Prostate gland (tissue), 2 donors: Measurements from ENCODE around the gene GSTA4. TPM values are rescaled to one million over a fixed set of nuclear protein-coding genes. Genes with fewer than 3 reads are reported as not detected.
"Not testable (repeated sequence)": the region's sequence is repeated elsewhere in the genome, so short reads cannot be mapped to it uniquely, and the experiment has no call there.

ENCODE experiments used
- DNase-seq: peaks from one replicate; pipeline ENCODE4 v3.0.0-alpha.2; 2019; ENCODE audit warnings: low spot score
- H3K27ac ChIP-seq, 2 donors: fragments of 200-600 bp; sonication (generic); 2 replicates each; pipeline ENCODE4 v1.5.1; 2017 to 2019
- H3K27me3 ChIP-seq: fragments of 200-600 bp; sonication (generic); replicated peaks from 2 replicates; pipeline ENCODE4 v1.5.1; 2019; ENCODE audit not compliant: insufficient read depth
- H3K36me3 ChIP-seq, 2 donors: fragments of 200-600 bp; sonication (generic); 1 replicate in 1 of 2; 2 replicates in 1 of 2; pipeline versions ENCODE4 v1.5.1 to v1.8.1; 2017 to 2019
- H3K4me1 ChIP-seq: fragments of 200-600 bp; sonication (generic); replicated peaks from 2 replicates; pipeline ENCODE4 v1.5.1; 2019
- H3K4me3 ChIP-seq, 2 donors: fragments of 200-600 bp; sonication (generic); 2 replicates each; pipeline ENCODE4 v1.5.1; 2017 to 2019
- H3K9me3 ChIP-seq: fragments of 200-600 bp; sonication (generic); 2 replicates; pipeline ENCODE4 v1.5.1; 2017
- CTCF ChIP-seq, 4 experiments: fragments of 200-600 bp in 2 of 4; fragments of 450-650 bp in 2 of 4; sonication (generic) in 2 of 4; IDR thresholded peaks; 1 replicate in 3 of 4; 2 replicates in 1 of 4; pipeline ENCODE4 v1.5.1; 2016 to 2019; ENCODE audit warnings: antibody characterized with exemption in 4 of 4, mild to moderate bottlenecking in 2 of 4, moderate library complexity in 2 of 4
- POLR2A ChIP-seq: fragments of 450-650 bp; IDR thresholded peaks from one replicate; pipeline ENCODE4 v1.6.1; 2016; ENCODE audit warnings: antibody characterized with exemption, mild to moderate bottlenecking
- POLR2AphosphoS5 ChIP-seq: sonication (generic); formaldehyde crosslinking; IDR thresholded peaks from one replicate; pipeline ENCODE4 v1.6.1; 2017; ENCODE audit warnings: antibody characterized with exemption
- WGBS: methylation state at CpG from one replicate; pipeline ENCODE4 v1.1.5; 2018; 5-methylcytosine and 5-hydroxymethylcytosine counted together
- intact Hi-C: fragments of 100-400 bp; cut with DNase I; formaldehyde crosslinking; loops from one replicate; pipeline ENCODE4 v1.14.2; 2022
- total RNA-seq, 2 donors: library from RNA; depleted of rRNA; stranded (reverse); fragments of >200 nt; gene quantifications; one replicate each; pipeline ENCODE4 v1.1.0, GENCODE V29; 2016

The GSTA4 gene
- total RNA-seq, 2 donors from 2014 or later: 62.2 to 96.7 TPM

DNA sequence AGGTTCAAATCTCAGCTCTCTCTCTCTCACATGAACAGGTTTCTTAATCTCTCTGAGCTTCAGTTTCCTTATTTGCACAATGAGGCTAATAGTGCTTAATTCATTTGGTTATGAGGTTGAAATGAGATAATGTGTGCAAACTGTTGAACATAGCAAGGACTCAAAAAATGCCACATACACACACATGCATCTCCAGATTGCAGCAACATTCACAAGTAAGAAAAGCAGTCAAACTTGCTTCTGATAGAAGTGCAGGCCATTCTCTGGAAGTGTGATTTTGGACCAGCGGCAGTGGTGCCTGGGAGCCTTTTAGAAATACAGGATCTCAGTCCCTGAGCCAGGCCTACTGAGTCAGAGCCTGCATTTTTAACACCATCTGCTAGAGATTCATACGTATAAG is 25.7 kb downstream of the GSTA4 start:
- no peak overlapping the region for H3K27ac ChIP-seq
- no peaks in the 10 kb centered on the region for H3K27me3 ChIP-seq
- H3K4me3 ChIP-seq: no peak overlapping the region
- DNase-seq: no peak
- no peaks in the 10 kb centered on the region for H3K9me3 ChIP-seq
- H3K36me3 ChIP-seq: no peaks in the 10 kb centered on the region
- no peak for TF ChIP-seq POLR2AphosphoS5
- TF ChIP-seq POLR2A: no peak
- no peak for TF ChIP-seq CTCF (IDR thresholded peaks at IDR 0.05)
- no peaks in the 10 kb centered on the region for H3K4me1 ChIP-seq
- intact Hi-C loops: no loop called here
- 91% methylated on average over 2 of the region's 2 CpGs for WGBS

DNA sequence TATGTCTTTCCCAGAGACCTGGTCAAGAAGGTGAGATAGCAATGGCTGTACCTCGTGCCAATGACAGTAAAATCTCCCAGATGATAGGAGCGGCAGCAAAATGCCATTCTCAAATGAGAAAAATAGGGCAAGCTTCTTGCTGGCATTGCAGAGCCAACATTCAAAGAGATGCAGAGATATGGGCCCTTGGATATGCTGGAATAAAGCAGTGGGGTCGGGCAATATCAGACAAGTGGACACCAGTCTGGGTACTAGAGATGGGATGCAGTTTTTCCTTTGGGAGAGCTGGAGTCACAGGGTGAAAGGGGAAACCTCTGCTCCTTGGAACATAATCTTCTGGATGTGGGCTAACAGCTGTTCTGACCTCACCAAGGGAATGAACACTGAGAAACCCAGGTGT is 29.0 kb downstream of the GSTA4 start:
- TF ChIP-seq POLR2A (no peak), POLR2AphosphoS5 (no peak), CTCF (IDR thresholded peaks at IDR 0.05) (no peak)

GRCh38 chr6:52965380-52965779 is 29.7 kb downstream of the GSTA4 start:
- intact Hi-C loops: no loop called here
- no peak overlapping the region for H3K27ac ChIP-seq
- no peaks in the 10 kb centered on the region for H3K4me1 ChIP-seq
- H3K27me3 ChIP-seq: no peaks in the 10 kb centered on the region
- TF ChIP-seq POLR2AphosphoS5 (no peak), CTCF (IDR thresholded peaks at IDR 0.05) (no peak), POLR2A (no peak)
- no peak for DNase-seq
- no peak overlapping the region for H3K4me3 ChIP-seq
- WGBS: 87% methylated on average over 4 of the region's 4 CpGs
- H3K9me3 ChIP-seq: no peaks in the 10 kb centered on the region
- H3K36me3 ChIP-seq: no peaks in the 10 kb centered on the region

More for the DNA sequence above, 29.0 kb downstream of the GSTA4 start:
- Histone ChIP-seq H3K36me3 (no peaks in the 10 kb centered on the region), H3K9me3 (no peaks in the 10 kb centered on the region), H3K4me1 (no peaks in the 10 kb centered on the region), H3K27ac (no peak overlapping the region), H3K4me3 (no peak overlapping the region), H3K27me3 (no peaks in the 10 kb centered on the region)
- WGBS: 88% methylated on average over 3 of the region's 3 CpGs
- intact Hi-C loops: no loop called here
- no peak for DNase-seq

GRCh38 chr6:52964318-52964717 is 30.8 kb downstream of the GSTA4 start:
- intact Hi-C loops: no loop called here
- DNase-seq: no peak
- H3K4me1 ChIP-seq: no peaks in the 10 kb centered on the region
- 41% methylated on average over 1 of the region's 1 CpG for WGBS
- TF ChIP-seq POLR2A: no peak
- no peak for TF ChIP-seq POLR2AphosphoS5
- TF ChIP-seq CTCF (IDR thresholded peaks at IDR 0.05): no peak
- no peaks in the 10 kb centered on the region for H3K27me3 ChIP-seq
- H3K27ac ChIP-seq: no peak overlapping the region
- H3K4me3 ChIP-seq: no peak overlapping the region
- H3K36me3 ChIP-seq: no peaks in the 10 kb centered on the region
- H3K9me3 ChIP-seq: no peaks in the 10 kb centered on the region

DNA sequence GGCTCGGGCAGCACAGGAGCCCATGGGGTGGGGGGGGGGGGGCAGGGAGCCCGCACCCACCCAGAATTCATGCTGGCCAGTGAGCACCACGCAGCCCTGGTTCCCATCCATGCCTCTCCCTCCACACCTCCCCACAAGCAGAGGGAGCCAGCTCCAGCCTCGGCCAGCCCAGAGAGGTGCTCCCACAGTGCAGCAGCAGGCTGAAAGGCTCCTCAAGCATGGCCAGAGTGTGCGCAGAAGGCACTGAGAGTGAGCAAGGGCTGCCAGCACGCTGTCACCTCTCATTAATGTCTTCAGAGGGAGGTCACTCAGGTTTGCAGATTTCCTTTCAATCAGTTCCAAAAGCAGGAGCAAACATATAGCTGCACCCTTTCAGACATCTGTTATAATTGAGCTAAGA is 32.4 kb downstream of the GSTA4 start:
- WGBS: 83% methylated on average over 6 of the region's 6 CpGs

GRCh38 chr6:52961022-52961421 is 34.1 kb downstream of the GSTA4 start:
- H3K27ac ChIP-seq, DNase-seq, H3K9me3 ChIP-seq, H3K4me3 ChIP-seq, H3K36me3 ChIP-seq, H3K27me3 ChIP-seq, H3K4me1 ChIP-seq, intact Hi-C loops: not testable (repeated sequence)
- WGBS: 83% methylated on average over 10 of the region's 10 CpGs

More for the DNA sequence above, 32.4 kb downstream of the GSTA4 start:
- intact Hi-C loops: no loop called here
- Histone ChIP-seq H3K9me3 (no peaks in the 10 kb centered on the region), H3K27ac (no peak overlapping the region), H3K4me3 (no peak overlapping the region), H3K36me3 (no peaks in the 10 kb centered on the region), H3K27me3 (no peaks in the 10 kb centered on the region), H3K4me1 (no peaks in the 10 kb centered on the region)
- DNase-seq: no peak
- no peak for TF ChIP-seq CTCF (IDR thresholded peaks at IDR 0.05)
- TF ChIP-seq POLR2A: no peak
- no peak for TF ChIP-seq POLR2AphosphoS5

DNA sequence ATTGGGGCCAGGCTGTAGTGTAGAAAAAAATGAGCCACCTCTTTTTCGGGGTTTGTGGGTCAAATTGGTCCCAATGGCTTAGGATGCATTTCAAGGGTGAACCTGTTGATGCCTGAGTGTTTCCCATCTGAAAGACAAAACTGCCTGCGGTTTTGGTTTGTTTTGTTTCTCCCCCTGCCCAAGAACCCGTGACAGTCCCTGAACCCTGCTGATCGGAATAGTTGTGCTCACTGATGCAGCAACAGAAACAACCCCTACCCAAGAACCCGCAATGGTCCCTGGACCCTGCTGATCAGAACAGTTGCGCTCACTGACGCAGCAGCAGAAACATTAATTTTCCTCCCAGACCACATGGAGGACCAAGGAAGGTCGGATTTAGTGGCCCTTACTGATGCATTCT is 34.9 kb downstream of the GSTA4 start:
- 90% methylated on average over 8 of the region's 8 CpGs for WGBS
- H3K9me3 ChIP-seq, intact Hi-C loops, DNase-seq, H3K4me3 ChIP-seq, H3K27ac ChIP-seq, H3K27me3 ChIP-seq, H3K36me3 ChIP-seq, H3K4me1 ChIP-seq: not testable (repeated sequence)
